Fibroblast of skin of right quadriceps (primary cell): ENCODE data around the gene ZNF780A.
"Not testable (repeated sequence)": the region's sequence is repeated elsewhere in the genome, so short reads cannot be mapped to it uniquely, and the experiment has no call there.

Source experiments
- DNase-seq: peaks from one replicate; pipeline ENCODE4 v3.0.0-alpha.2; 2013

The ZNF780A gene

DNA sequence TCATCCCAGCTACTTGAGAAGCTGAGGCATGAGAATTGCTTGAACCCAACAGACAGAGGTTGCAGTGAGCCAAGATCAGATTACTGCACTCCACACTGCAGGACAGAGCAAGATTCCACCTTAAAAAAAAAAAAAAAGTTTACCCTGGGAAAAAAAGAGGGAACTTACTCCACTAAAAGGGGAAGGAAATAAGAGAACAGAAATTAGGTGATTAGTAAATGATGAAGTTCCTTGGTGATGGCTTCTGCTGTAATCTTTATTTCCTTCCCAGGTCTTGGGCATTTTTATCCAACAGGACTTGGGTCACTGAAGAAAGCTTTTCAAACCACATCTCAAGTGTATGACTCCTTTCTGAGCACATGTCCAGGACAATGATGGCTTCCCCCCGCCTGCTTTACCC is 9.3 kb downstream of the ZNF780A start:
- DNase-seq: no peak

DNA sequence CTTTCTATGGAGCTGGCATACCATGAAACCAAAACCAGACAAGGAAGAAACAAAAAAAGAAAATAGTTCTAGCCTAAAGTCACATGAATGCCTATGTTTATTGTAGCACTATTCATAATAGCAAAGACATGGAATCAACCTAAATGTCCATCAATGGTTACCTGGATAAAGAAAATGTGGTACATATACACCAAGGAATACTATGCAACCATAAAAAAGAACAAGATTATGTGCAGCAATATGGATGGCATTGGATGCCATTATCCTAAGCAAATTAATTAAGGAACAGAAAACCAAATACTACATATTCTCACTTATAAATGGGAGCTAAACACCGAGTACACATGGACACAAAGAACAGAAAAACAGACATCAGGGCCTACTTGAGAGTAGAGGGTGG is 10.5 kb downstream of the ZNF780A start:
- no peak for DNase-seq

DNA sequence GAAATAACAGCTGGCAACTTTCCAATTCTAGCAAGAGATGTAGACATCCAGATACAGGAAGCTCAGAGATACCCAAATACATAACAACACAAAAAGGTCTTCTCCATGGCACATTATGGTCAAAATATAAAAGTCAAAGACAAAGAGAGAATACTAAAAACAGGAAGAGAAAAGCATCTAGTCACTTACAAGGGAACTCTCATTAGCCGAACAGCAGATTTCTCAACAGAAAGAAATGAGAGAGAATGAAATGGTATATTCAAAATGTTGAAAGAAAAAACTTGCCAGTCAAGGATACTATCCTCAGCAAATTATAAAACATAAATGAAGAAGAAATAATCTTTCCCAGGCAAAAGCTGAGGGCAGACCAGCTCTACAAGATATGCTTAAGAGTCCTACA is 12.4 kb downstream of the ZNF780A start:
- DNase-seq: no peak

DNA sequence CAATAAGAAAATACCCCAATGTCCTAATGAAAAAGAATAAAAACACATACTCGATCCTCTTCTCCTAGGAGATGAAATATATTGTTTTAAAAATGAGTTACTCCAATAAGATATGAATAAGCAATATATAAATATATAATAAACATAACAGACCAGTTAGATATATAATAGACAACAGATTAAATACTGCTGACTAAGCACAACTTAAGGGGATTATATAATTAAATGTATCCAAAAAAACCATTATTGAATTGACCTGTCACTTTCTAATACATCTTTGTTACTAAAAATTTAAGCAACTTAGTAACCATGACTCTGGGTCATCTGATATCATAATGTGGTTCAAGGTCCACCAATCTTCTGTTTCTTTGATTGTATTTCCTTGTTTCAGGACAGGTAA is 20.7 kb downstream of the ZNF780A start:
- no peak for DNase-seq

DNA sequence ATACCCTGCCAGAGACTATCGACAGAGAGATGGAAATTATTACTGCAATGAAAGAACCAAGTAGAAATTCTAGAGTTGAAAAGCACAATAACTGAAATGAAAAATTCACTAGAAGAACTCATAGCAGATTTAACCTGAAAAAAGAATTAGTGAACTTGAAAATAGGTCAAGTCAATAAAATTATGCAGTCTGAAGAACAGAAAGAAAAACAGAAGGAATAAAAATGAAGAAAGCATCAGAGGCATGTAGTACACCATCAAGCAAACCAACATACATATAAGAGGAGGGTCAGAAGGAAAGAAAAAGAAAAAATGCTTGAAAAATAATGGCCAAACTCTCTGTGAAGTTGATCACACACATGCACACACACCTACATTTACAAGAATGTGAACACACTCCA is 31.1 kb downstream of the ZNF780A start:
- no peak for DNase-seq

DNA sequence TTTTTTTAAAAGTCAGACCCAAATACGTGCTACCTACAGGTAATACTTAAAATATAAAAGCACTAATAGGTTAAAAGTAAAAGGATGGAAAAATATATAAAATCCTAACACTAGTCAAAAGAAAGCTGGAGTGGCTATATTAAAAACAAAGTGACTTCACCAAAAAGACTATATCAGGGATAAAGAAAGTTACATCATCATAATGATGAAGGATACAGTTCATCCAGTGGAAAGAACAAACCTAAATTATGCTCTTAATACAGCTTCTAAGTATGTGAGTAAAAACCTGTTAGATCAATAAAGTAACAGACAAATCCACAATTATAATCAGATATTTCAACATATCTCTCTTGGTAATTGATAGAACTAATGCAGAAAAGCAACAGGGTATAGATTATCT is 33.6 kb downstream of the ZNF780A start:
- DNase-seq: no peak

DNA sequence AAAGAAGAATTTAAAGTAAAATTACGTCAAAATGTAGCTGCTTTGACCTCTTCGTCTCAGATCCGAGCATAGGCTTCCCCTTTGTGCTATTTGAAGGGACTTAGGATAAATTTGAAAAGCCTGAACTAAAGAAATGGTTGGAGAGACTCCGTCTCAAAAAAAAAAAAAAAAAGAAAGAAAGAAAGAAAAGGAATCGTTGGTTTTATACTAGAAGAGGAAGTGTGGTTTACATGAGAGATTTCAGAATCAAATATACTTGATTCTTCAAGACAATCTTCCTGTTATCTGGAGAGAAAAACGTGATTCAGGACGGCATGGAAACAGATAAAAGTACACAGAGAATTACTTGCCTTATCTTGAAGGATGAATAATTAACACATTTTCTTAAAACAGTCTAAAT is 34.2 kb downstream of the ZNF780A start:
- DNase-seq: no peak

DNA sequence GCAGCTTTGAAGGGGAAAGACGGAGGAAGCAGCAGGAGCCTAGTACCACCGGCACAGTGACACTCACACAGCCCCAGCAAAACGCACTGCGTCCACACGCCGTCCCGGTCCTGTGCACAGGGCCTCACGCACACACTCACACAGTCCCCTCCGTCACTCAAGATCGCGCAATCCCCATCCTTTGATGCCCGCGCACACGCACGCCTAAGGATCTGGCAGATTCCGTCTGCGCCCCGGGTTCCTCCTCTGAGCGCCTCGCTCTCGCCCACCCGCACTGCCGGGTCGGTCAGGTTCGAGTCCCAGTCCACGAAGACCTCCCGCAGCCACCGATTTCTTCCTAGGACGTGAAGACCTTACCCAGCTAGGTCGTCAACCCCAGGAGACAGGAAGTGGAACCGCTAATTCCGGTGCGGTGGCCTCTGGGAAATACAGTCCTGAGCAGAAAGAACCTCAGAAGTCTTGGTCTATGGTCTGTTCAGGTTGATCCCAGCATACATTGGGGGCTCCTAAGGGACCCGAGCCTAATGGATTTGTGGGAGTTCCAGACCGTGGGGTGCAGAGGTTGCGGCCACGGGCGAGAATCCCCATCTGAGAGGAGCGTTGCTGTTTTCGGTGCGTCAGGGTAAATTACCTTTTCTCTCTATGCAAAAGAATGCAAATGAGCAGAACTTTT is 34.8 kb downstream of the ZNF780A start, which contains the start of gene ZNF780B:
ZNF780B (minus strand) TSS at position 400 of the 673 bp plus-strand sequence. CDS start 5,899 bp downstream, outside the sequence.
- peak; percentile 57 for DNase-seq

DNA sequence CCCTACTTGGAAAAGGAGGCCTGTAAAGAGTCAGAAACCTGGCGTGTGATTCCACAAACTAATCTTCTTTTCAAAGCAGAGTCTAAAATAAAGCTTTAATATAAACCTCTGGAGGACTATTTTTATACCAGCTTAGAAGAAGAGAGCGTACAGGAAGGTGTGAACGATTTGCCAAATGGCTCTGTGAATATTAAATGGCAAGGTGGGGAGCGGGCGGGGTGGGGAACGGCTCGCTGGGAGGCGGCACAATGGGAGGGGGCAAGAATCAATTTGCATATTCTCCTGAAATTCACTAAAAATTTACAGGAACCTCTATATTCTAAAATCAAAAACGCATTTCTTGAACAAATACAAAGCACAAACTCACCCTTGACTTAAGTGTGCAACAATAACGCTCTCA is 35.7 kb downstream of the ZNF780A start:
- no peak for DNase-seq

DNA sequence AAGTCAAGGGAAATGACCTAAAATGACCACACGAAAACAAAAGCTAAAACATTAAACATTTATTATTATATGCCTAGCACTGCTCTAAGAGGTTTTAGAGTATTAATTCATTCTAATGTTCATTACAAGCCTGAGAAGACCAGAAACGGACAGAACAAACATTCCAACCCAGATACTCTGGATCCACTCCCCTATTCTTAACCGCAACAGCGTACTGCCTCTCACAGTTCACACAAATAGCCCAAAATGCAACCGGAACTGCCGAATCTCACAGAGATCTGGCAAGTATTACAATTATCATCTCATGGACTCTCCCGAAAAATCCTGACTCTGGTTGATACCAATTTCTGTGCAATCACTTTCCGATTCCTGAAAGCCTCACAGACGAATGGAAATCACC is 36.1 kb downstream of the ZNF780A start:
- no peak for DNase-seq

DNA sequence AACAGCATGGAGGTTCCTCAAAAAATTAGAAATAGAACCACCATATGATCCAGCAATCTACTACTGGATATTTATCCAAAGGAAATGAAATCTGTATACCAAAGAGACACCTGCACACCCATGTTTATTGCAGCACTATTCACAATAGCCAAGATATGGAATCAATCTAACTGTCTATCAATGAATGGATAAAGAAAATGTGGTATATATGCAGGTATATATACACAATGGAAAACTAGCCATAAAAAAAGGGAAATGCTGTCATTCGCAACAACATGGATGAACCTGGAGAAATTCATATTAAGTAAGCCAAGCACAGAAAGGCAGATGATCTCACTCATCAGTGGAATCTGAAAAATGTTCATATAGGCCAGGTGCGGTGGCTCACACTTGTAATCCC is 37.3 kb downstream of the ZNF780A start:
- DNase-seq: no peak

DNA sequence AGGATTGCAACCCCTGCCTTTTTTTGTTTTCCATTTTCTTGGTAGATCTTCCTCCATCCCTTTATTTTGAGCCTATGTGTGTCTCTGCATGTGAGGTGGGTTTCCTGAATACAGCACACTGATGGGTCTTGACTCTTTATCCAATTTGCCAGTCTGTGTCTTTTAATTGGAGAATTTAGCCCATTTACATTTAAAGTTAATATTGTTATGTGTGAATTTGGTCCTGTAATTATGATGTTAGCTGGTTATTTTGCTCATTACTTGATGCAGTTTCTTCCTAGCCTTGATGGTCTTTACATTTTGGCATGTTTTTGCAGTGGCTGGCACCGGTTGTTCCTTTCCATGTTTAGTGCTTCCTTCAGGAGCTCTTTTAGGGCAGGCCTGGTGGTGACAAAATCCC is 49.0 kb downstream of the ZNF780A start:
- DNase-seq: not testable (repeated sequence)

DNA sequence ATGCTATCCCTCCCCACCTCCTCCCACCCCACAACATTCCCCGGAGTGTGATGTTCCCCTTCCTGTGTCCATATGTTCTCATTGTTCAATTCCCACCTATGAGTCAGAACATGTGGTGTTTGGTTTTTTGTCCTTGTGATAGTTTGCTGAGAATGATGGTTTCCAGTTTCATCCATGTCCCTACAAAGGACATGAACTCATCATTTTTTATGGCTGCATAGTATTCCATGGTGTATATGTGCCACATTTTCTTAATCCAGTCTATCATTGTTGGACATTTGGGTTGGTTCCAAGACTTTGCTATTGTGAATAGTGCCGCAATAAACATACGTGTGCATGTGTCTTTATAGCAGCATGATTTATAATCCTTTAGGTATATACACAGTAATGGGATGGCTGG is 52.7 kb downstream of the ZNF780A start:
- DNase-seq: not testable (repeated sequence)

DNA sequence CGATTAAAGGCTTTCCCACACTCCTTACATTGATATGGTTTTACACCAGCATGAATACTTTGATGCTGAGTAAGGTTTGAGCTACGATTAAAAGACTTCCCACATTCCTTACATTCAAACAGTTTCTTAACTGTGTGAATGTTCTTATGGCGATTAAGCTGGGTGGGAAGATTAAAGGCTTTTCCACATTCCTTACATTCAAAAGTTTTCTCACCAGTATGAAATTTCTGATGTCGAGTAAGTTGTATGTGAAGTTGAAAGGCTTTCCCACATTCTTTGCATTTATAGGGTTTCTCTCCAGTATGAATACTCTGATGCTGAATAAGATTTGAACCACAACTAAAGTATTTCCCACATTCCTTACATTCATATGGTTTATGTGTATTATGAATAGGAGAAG is 54.7 kb downstream of the ZNF780A start:
- peak; percentile 17 for DNase-seq

DNA sequence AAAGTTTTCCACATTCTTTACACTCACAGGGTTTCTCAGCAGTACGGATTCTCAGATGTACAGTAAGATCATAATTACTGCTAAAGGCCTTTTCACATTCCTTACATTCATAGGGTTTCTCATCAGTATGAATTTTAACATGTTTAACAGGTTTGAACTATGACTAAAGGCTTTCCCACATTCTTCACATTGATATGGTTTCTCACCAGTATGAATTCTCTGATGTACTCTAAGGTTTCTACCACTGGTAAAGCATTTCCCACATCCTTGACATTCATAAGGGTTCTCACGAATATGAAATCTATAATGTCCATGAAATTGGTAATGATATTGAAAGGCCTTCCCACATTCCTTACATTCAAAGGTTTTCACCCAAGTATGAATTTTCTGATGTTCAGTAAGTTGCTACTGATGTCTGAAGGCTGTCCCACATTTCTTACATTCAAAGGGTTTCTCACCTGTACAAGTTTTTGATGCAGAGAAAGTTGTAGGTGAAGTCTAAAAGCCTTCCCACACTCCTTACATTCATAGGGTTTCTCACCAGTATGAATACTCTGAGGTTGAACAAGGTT is 56.7 kb downstream of the ZNF780A start:
- DNase-seq: no peak

DNA sequence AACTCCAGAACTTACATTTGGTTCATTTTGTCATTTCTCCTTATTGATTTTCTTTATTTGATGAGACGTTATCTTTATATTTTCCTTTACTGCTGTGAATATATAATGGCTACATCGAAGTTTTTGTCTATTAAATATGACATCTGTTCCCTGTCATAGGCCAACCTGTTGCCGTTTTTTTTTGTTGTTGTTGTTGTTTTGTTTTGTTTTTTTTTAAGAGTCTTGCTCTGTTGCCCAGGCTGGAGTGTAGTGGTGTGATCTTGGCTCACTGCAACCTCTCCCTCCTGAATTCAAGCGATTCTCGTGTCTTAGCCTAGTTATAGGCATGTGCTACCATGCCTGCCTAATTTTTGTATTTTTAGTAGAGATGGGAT is 64.2 kb downstream of the ZNF780A start:
- DNase-seq: no peak

DNA sequence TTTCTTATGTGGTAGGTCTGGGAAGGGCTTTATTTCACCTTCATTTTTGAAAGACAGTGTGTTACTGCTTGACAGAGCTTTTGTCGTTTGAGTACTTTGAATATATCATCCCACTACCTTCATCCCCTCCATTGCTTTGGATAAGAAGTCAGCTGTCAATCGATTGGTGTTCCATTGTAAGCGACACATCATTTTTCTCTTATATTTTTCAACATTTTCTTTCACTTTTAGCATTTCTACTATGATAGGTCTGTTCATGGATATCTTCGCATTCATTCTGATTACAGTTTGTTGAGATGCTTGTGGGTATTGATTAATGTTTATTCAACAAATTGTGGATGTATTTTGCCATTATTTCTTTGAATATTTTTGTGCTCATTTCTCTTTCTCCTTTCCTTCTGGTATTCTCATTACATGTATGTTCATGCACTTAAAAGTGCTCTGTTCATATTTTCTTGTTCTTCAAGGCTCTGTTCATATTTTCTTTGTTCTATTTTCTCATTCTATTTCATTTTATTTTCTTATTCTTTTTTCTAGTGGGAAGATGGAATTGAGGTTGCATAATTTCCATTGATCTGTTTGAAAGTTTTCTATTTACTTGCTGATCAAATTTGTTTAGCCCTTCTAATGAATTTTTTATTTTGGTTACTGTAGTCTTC is 64.7 kb downstream of the ZNF780A start:
- DNase-seq: no peak

DNA sequence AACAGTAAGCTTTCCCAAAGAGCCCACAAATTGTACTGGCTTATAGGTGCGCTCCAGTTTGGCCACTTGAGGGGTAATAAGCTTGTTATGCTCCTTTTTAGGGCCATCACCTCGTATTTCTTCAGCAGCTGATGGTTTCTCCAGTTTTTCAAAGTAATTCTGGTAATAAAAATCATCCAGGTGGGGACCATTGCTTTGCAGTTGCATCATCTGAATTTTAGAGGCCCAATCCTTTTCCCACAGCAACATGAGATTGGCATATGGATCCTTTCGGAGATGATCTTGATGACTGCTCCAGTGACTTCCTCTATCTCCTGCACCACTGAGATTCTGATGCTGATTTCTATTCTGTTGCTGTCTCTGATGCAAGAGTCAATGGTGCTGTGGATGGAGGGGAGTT is 66.8 kb downstream of the ZNF780A start:
- DNase-seq: no peak
